ENCODE data around the gene FYB2.

Gene FYB2

GRCh38 chr1:56819387-56819899 lies at the start of gene FYB2:
Gene FYB2, minus strand, starts transcription at chr1:56819404. Its CDS starts 114 bp downstream, at chr1:56819290.
- DNase-seq: no peak

GRCh38 chr1:56868761-56869160 lies 49.6 kb upstream of the FYB2 start:
- no peak for DNase-seq

- DNase-seq: no peak
These were observed 48.3 kb upstream of the FYB2 start for GRCh38 chr1:56867491-56867890.

- no peak for DNase-seq
These were observed 47.5 kb upstream of the FYB2 start for GRCh38 chr1:56866656-56867055.

GRCh38 chr1:56864430-56864829 lies 45.2 kb upstream of the FYB2 start:
- no peak for DNase-seq

- DNase-seq: no peak
These were observed 44.2 kb upstream of the FYB2 start for GRCh38 chr1:56863265-56863992.

- DNase-seq: no peak
These were observed 40.1 kb upstream of the FYB2 start for GRCh38 chr1:56859287-56859686.

- no peak for DNase-seq
These were observed 37.0 kb upstream of the FYB2 start for GRCh38 chr1:56856186-56856585.

- no peak for DNase-seq
These were observed 36.0 kb upstream of the FYB2 start for GRCh38 chr1:56855190-56855589.

- no peak for DNase-seq
These were observed 35.4 kb upstream of the FYB2 start, which contains the start of gene C8A for GRCh38 chr1:56854521-56855099. Gene C8A, plus strand, starts transcription at chr1:56854797. Its CDS starts 105 bp downstream, at chr1:56854902.

GRCh38 chr1:56852476-56852875 lies 33.3 kb upstream of the FYB2 start:
- no peak for DNase-seq

GRCh38 chr1:56850922-56851321 lies 31.7 kb upstream of the FYB2 start:
- no peak for DNase-seq

- DNase-seq: no peak
These were observed 31.2 kb upstream of the FYB2 start for GRCh38 chr1:56850411-56850810.

GRCh38 chr1:56849750-56850149 lies 30.5 kb upstream of the FYB2 start:
- no peak for DNase-seq

GRCh38 chr1:56845343-56845742 lies 26.1 kb upstream of the FYB2 start:
- no peak for DNase-seq

GRCh38 chr1:56844545-56845136 lies 25.4 kb upstream of the FYB2 start:
- DNase-seq: no peak

GRCh38 chr1:56843544-56843943 lies 24.3 kb upstream of the FYB2 start:
- DNase-seq: no peak

- DNase-seq: no peak
These were observed 19.6 kb upstream of the FYB2 start for GRCh38 chr1:56838759-56839158.

- no peak for DNase-seq
These were observed 18.2 kb upstream of the FYB2 start for GRCh38 chr1:56837244-56837939.

GRCh38 chr1:56836359-56836758 lies 17.2 kb upstream of the FYB2 start:
- DNase-seq: no peak

- DNase-seq: no peak
These were observed 16.5 kb upstream of the FYB2 start for GRCh38 chr1:56835657-56836056.

- no peak for DNase-seq
These were observed 15.1 kb upstream of the FYB2 start for GRCh38 chr1:56834137-56834900.

GRCh38 chr1:56833088-56833487 lies 13.9 kb upstream of the FYB2 start:
- no peak for DNase-seq

All from CD4-positive, alpha-beta T cell treated with Interleukin-10 for 1 hour (primary cell).